AG04450 (cell line): ENCODE measurements around the gene RAPGEF5. TPM values are rescaled to one million over a fixed set of nuclear protein-coding genes. Genes with fewer than 3 reads are reported as not detected.

Experiments
- CTCF ChIA-PET: fragments of 300-600, 350-600 bp; formaldehyde crosslinking; extraction: SDS; loops from one replicate; lab custom pipeline; 2022; ENCODE audit warnings: antibody characterized with exemption, inconsistent platforms; lab: Charles Lee
- POLR2A ChIA-PET: fragments of 350-600 bp; formaldehyde crosslinking; extraction: SDS; loops from one replicate; lab custom pipeline; 2021; ENCODE audit warnings: antibody characterized with exemption, inconsistent platforms; lab: Yijun Ruan, JAX
- DNase-seq: peaks from one replicate; pipeline ENCODE4 v3.0.0-alpha.2; 2011; ENCODE audit warnings: low read depth, low spot score
- H3K27ac ChIP-seq: one replicate; pipeline ENCODE4 v1.5.1; 2012; ENCODE audit warnings: low read depth, low read length, control low read depth
- H3K27me3 ChIP-seq: one replicate; pipeline ENCODE4 v1.6.0; 2012; ENCODE audit warnings: low read length; ENCODE audit not compliant: control insufficient read depth, insufficient read depth
- H3K4me3 ChIP-seq: 2 replicates; pipeline ENCODE4 v1.5.1; 2011; ENCODE audit warnings: mild to moderate bottlenecking, low read depth, low read length, control low read depth
- H3K9me3 ChIP-seq: 2 replicates; pipeline ENCODE4 v1.5.1; 2012; ENCODE audit warnings: low read length; ENCODE audit not compliant: control insufficient read depth, insufficient read depth
- polyA plus RNA-seq: library from polyadenylated mRNA; depleted of rRNA; stranded (reverse); fragments of >200 nt; gene quantifications from 2 replicates; pipeline ENCODE4 v1.2.3, GENCODE V29; 2011
- TF ChIP-seq, protein P1 (sequence below): IDR thresholded peaks from 2 replicates; pipeline ENCODE4 v1.5.1; 2011; ENCODE audit warnings: low read depth, low read length, control low read depth, inconsistent platforms

The RAPGEF5 gene
- polyA plus RNA-seq, 1 experiment: 0.16 TPM

DNA sequence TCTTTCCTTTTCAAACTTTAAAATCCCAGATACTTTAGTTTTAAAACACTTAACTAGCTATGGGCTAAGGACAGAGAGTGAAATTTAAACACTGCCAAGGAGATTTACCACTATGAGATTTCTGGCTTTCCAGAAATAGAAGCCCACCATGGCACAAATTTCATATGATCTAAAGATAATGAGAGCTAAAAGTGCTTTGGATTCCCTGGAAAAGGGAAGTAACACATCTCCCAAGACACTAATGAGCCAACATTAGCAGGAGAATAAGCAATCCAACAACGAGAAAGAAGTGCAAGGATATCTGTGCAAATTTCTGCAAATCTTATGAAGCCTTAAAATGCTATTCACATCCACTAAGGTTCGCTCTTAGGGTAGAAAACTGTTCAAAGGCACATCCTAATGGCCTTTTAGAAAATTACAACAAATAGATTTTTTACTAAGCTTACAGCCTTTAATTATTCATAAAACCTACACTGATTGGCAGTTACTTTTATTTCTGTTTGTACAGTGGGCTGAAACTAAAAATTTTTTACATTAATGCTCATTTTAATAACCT is 100.3 kb downstream of the RAPGEF5 start:
- H3K27me3 ChIP-seq: no peaks in the 10 kb centered on the region
- no peak for DNase-seq
- TF ChIP-seq, protein P1, sequence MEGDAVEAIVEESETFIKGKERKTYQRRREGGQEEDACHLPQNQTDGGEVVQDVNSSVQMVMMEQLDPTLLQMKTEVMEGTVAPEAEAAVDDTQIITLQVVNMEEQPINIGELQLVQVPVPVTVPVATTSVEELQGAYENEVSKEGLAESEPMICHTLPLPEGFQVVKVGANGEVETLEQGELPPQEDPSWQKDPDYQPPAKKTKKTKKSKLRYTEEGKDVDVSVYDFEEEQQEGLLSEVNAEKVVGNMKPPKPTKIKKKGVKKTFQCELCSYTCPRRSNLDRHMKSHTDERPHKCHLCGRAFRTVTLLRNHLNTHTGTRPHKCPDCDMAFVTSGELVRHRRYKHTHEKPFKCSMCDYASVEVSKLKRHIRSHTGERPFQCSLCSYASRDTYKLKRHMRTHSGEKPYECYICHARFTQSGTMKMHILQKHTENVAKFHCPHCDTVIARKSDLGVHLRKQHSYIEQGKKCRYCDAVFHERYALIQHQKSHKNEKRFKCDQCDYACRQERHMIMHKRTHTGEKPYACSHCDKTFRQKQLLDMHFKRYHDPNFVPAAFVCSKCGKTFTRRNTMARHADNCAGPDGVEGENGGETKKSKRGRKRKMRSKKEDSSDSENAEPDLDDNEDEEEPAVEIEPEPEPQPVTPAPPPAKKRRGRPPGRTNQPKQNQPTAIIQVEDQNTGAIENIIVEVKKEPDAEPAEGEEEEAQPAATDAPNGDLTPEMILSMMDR: peak; percentile 17; the same call in 1 of the 2 replicates
- H3K9me3 ChIP-seq: no peaks in the 10 kb centered on the region
- no peak overlapping the region for H3K4me3 ChIP-seq
- no peak overlapping the region for H3K27ac ChIP-seq
- ChIA-PET POLR2A (no interaction called here), CTCF (interaction anchor here (0.9 to 4.0 kb wide), 6 partner anchors 17 to 233 kb away, joined by 3 to 37 read pairs (median 4); no protein-coding TSS in a partner anchor)

DNA sequence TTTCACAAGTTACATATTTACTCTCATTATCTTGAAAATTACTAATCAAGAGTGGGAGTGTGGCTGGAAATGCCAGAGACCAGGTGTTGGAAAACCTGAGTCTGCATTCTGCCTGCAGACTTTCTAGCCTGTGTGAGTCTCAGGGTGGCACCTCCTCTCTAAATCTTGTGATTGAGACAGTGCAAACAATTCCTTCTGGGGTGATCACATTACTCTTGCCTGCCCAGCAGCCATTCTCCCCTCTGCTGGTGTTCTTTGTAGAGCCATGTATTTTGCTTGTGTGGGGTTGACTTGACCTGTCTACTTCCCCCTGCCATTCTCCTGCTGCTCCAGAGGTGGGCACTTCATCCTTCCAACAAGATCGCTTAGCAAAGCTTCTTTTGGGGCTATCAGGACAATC is 101.1 kb downstream of the RAPGEF5 start:
- ChIA-PET CTCF (interaction anchor here (1.3 to 4.0 kb wide), 3 partner anchors 140 to 153 kb away, joined by 5 to 37 read pairs (median 6); no protein-coding TSS in a partner anchor), POLR2A (no interaction called here)
- TF ChIP-seq, protein P1: no peak
- no peak for DNase-seq
- Histone ChIP-seq H3K4me3 (no peak overlapping the region), H3K27me3 (no peaks in the 10 kb centered on the region), H3K27ac (no peak overlapping the region), H3K9me3 (no peaks in the 10 kb centered on the region)

DNA sequence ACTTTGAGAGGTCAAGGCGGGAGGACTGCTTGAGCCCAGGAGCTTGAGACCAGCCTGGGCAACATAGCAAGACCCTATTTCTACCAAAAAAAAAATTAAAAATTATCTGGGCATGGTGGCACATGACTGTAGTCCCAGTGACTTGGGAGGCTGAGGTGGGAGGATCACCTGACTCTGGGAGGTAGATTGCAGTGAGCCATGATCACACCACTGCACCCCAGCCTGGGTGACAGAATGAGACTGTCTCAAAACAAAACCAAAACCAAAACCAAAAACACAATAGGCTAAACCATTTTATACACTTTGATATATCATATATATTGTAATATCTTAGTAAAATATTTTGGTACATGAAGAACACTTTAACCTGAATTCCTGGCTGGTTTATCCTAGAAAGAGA is 101.6 kb downstream of the RAPGEF5 start:
- ChIA-PET POLR2A (no interaction called here), CTCF (interaction anchor here (1.4 to 4.0 kb wide), 2 partner anchors 145 to 152 kb away, joined by 6 to 37 read pairs; no protein-coding TSS in a partner anchor)
- no peak overlapping the region for H3K27ac ChIP-seq
- H3K4me3 ChIP-seq: no peak overlapping the region
- TF ChIP-seq, protein P1: no peak
- H3K27me3 ChIP-seq: no peaks in the 10 kb centered on the region
- no peak for DNase-seq
- H3K9me3 ChIP-seq: no peaks in the 10 kb centered on the region

GRCh38 chr7:22252936-22253536 is 103.9 kb downstream of the RAPGEF5 start:
- POLR2A ChIA-PET: no interaction called here
- H3K9me3 ChIP-seq: no peaks in the 10 kb centered on the region
- no peaks in the 10 kb centered on the region for H3K27me3 ChIP-seq
- TF ChIP-seq, protein P1: no peak
- no peak overlapping the region for H3K27ac ChIP-seq
- DNase-seq: no peak
- H3K4me3 ChIP-seq: no peak overlapping the region
- CTCF ChIA-PET: interaction anchor here (0.7 to 1.9 kb wide), 2 partner anchors 111 to 143 kb away, joined by 3 to 9 read pairs; no protein-coding TSS in a partner anchor

- no peaks in the 10 kb centered on the region for H3K9me3 ChIP-seq
- ChIA-PET POLR2A (no interaction called here), CTCF (interaction anchor here (0.7 kb wide), 1 partner anchor 112 kb away, joined by 3 read pairs; no protein-coding TSS in a partner anchor)
- no peak overlapping the region for H3K4me3 ChIP-seq
- H3K27ac ChIP-seq: no peak overlapping the region
- TF ChIP-seq, protein P1: no peak
- no peak for DNase-seq
- H3K27me3 ChIP-seq: no peaks in the 10 kb centered on the region
These were observed 104.9 kb downstream of the RAPGEF5 start for GRCh38 chr7:22252016-22252415.
